Measurements from ENCODE around the gene MYDGF.

Gene MYDGF

GRCh38 chr19:4691373-4691772 is 21.2 kb upstream of the MYDGF start:
- TF ChIP-seq CTCF (conservative IDR thresholded peaks at IDR 0.05) (no peak), ZFX (IDR thresholded peaks at IDR 0.05) (no peak)
- H3K27ac ChIP-seq = no peak overlapping the region

GRCh38 chr19:4690361-4690760 is 20.2 kb upstream of the MYDGF start:
- H3K27ac ChIP-seq = no peak overlapping the region
- TF ChIP-seq CTCF (conservative IDR thresholded peaks at IDR 0.05) (no peak), ZFX (IDR thresholded peaks at IDR 0.05) (no peak)

GRCh38 chr19:4689403-4689802 is 19.3 kb upstream of the MYDGF start:
- no peak for TF ChIP-seq ZFX (IDR thresholded peaks at IDR 0.05)
- TF ChIP-seq CTCF (conservative IDR thresholded peaks at IDR 0.05) = no peak
- no peak overlapping the region for H3K27ac ChIP-seq

GRCh38 chr19:4688587-4688986 is 18.4 kb upstream of the MYDGF start:
- no peak overlapping the region for H3K27ac ChIP-seq
- TF ChIP-seq ZFX (IDR thresholded peaks at IDR 0.05) (no peak), CTCF (conservative IDR thresholded peaks at IDR 0.05) (no peak)

- TF ChIP-seq ZFX (IDR thresholded peaks at IDR 0.05) (no peak), CTCF (conservative IDR thresholded peaks at IDR 0.05) (no peak)
- H3K27ac ChIP-seq = no peak overlapping the region
Observed at GRCh38 chr19:4687396-4687795, 17.3 kb upstream of the MYDGF start.

- H3K27ac ChIP-seq = no peak overlapping the region
- TF ChIP-seq ZFX (IDR thresholded peaks at IDR 0.05) = no peak
- no peak for TF ChIP-seq CTCF (conservative IDR thresholded peaks at IDR 0.05)
Observed at GRCh38 chr19:4686700-4687099, 16.6 kb upstream of the MYDGF start.

- H3K27ac ChIP-seq = no peak overlapping the region
- no peak for TF ChIP-seq ZFX (IDR thresholded peaks at IDR 0.05)
- TF ChIP-seq CTCF (conservative IDR thresholded peaks at IDR 0.05) = no peak
Observed at GRCh38 chr19:4684312-4685095, 14.4 kb upstream of the MYDGF start.

Measured in C4-2B (cell line).